Superior temporal gyrus (tissue), 1 donor: ENCODE results near the gene CASTOR2.
"Not testable (repeated sequence)": the region's sequence is repeated elsewhere in the genome, so short reads cannot be mapped to it uniquely, and the experiment has no call there.

Source experiments
- DNase-seq: peaks from one replicate; pipeline ENCODE4 v3.0.0-alpha.2; 2016; ENCODE audit errors: extremely low spot score

CASTOR2 gene

DNA sequence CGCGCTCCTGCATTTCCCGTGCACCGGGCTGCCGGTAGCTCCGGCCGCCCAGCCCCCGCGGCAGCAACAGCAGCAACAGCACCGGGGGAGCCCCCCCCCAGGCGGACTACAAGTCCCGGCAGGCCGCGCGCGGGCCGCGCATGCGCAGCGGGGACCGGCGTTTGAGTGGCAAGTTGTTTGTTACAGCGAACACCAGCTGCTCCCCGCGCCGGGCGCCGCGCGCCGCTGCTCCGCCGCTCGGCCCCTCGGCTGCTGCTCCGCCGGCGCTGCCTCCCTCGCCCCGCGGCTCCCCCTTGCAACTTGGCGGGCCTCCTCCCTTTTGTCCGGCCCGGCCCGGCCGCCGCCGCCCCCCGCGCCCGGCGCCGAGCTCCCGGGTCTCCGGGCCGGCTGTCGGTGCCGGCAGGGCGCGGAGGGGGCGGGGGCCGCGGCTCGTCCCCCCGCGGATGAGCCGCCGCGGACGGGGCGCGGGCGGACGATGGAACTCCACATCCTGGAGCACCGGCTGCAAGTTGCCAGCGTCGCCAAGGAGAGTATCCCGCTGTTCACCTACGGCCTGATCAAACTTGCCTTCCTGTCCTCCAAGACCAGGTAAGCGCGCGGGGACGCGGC is at the start of gene CASTOR2:
CASTOR2 (plus strand) TSS at position 195 of the 609 bp plus-strand sequence; CDS start at position 476, 281 bp downstream.
- not testable (repeated sequence) for DNase-seq

GRCh38 chr7:74922321-74922890 is 42.1 kb upstream of the CASTOR2 start:
- not testable (repeated sequence) for DNase-seq

- not testable (repeated sequence) for DNase-seq
These were observed 40.9 kb upstream of the CASTOR2 start for GRCh38 chr7:74923644-74924043.

DNA sequence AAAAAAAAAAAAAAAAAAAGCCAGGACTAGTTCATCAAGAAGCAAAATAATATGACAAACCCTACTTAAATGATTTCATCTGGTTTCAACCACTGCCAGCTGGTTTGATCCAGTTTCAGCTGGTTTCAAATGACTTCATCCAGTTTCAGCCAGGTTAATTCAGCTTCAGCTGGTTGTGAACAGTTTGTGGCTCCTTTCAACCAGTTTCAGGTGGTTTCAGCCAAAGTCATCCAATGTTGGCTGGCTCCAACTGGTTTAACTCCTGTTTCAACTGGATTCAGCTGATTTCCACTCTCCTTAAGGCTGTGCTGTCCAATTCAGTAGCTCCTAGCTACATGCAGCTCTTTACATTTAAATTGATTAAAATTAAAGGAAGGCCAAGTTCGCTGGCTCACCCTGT is 37.5 kb upstream of the CASTOR2 start:
- DNase-seq = not testable (repeated sequence)

- not testable (repeated sequence) for DNase-seq
These were observed 32.8 kb upstream of the CASTOR2 start for GRCh38 chr7:74931563-74932328.

DNA sequence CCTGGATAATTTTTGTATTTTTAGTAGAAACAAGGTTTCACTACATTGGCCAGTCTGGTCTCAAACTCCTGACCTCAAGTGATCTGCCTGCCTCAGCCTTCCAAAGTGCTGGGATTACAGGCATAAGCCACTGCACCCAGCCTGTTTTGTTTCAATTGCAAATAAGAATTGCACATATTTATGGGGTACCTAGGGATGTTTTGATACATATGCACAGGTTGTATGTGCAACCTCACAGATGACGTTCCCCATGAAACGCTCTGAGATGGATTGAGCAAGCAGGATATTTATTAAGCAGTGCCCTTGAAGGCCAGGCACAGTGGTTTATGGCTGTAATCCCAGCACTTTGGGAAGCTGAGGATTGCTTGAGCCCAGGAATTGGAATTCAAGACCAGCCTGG is 25.1 kb upstream of the CASTOR2 start:
- DNase-seq = not testable (repeated sequence)

GRCh38 chr7:74941302-74942069 is 23.0 kb upstream of the CASTOR2 start:
- DNase-seq = not testable (repeated sequence)

DNA sequence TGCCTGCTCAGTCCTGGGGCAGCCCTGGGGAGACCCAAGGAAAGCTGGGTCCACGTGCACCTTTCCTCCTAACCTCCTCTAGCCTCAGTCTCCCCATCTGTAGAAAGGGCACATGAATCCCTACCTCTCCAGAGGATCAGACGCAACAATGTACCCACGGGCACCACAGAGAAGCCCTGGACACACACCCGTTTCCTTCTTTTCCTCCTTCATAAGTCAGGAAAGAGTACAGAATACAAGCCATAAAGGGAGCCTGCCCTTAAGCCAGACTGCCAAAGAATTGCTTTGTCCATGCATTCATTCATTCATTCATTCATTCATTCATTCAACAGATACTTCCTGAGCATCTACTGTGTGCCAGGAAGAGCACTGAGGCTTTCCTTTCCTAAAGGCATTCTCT is 20.6 kb upstream of the CASTOR2 start:
- DNase-seq = not testable (repeated sequence)

- not testable (repeated sequence) for DNase-seq
These were observed 16.8 kb upstream of the CASTOR2 start for GRCh38 chr7:74947741-74948140.

GRCh38 chr7:74953774-74954173 is 10.7 kb upstream of the CASTOR2 start:
- DNase-seq = not testable (repeated sequence)

DNA sequence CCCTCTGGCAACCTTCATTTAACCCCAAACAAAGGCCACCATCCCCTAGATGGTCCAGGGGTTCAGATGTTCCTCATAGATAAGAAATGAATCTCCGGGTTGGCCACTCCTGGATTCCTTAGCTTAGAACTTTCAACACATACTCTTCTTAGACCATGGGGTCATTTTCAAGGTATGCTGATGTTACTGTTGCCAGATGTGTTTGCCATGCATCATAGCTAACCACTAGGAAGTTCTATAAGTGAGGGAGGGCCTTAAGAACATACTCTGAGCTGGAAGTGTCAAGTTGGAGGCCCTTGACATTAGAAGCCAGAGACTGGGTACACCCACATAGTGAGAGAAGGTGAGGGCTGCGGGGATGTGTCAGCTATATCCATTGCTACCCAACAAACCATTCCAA is 6.2 kb upstream of the CASTOR2 start:
- not testable (repeated sequence) for DNase-seq

- not testable (repeated sequence) for DNase-seq
These were observed 598 bp upstream of the CASTOR2 start for GRCh38 chr7:74963704-74964510.

- DNase-seq = not testable (repeated sequence)
These were observed 1.8 kb downstream of the CASTOR2 start for GRCh38 chr7:74966208-74966854.

GRCh38 chr7:74966909-74967308 is 2.4 kb downstream of the CASTOR2 start:
- not testable (repeated sequence) for DNase-seq

GRCh38 chr7:74971431-74971830 is 6.9 kb downstream of the CASTOR2 start:
- DNase-seq = not testable (repeated sequence)

GRCh38 chr7:74972377-74972776 is 7.9 kb downstream of the CASTOR2 start:
- not testable (repeated sequence) for DNase-seq

- DNase-seq = not testable (repeated sequence)
These were observed 11.5 kb downstream of the CASTOR2 start for GRCh38 chr7:74975959-74976358.

DNA sequence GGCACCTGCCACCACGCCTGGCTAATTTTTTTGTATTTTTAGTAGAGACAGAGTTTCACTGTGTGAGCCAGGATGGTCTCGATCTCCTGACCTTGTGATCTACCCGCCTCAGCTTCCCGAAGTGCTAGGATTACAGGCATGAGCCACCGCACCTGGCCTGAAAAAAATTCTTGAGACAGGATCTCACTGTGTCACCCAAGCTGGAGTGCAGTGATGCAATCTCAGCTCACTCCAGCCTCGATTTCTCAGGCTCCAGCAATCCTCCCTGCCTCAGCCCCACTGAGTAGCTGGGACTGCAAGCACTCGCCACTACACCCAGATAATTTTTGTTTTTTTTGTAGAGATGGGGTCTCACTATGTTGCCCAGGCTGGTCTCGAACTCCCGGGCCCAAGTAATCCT is 13.0 kb downstream of the CASTOR2 start:
- not testable (repeated sequence) for DNase-seq

- not testable (repeated sequence) for DNase-seq
These were observed 23.9 kb downstream of the CASTOR2 start for GRCh38 chr7:74988436-74988835.

GRCh38 chr7:74993121-74993520 is 28.6 kb downstream of the CASTOR2 start:
- DNase-seq = no peak
